Endothelial cell of umbilical vein (primary cell): ENCODE measurements around the gene MBLAC2. TPM values are rescaled to one million over a fixed set of nuclear protein-coding genes. Genes with fewer than 3 reads are reported as not detected.

Experiments used
- BruUV-seq: library from RNA; stranded (reverse); fragments of 400-500 nt; replicated peaks from 2 replicates; lab custom pipeline; 2021; lab: Mats Ljungman, UMichigan
- CTCF ChIA-PET: fragments of 300-600, 350-600 bp; sonication (Branson Sonifier 250); formaldehyde crosslinking; loops from one replicate; lab custom pipeline; 2021; ENCODE audit warnings: antibody characterized with exemption, inconsistent platforms; lab: Charles Lee
- POLR2A ChIA-PET: fragments of 300-600, 350-600 bp; sonication (Branson Sonifier 250); formaldehyde crosslinking; loops from one replicate; lab custom pipeline; 2021; ENCODE audit warnings: antibody characterized with exemption, inconsistent platforms; lab: Charles Lee
- DNase-seq: peaks from one replicate; pipeline ENCODE4 v3.0.0-alpha.2; 2011; ENCODE audit warnings: low read depth, low spot score
- FAIRE-seq: peaks from 2 replicates; lab custom pipeline; 2011; peaks lifted over from hg19 to GRCh38; lab: Jason Lieb, UNC
- H2AFZ ChIP-seq: 2 replicates; pipeline ENCODE4 v1.6.0; 2012; ENCODE audit warnings: low read depth, low read length, control low read depth, inconsistent platforms
- H3K27ac ChIP-seq: 2 replicates; pipeline ENCODE4 v1.5.1; 2011; ENCODE audit warnings: low read depth, mild to moderate bottlenecking, control low read depth, low read length, moderate library complexity; ENCODE audit not compliant: insufficient read depth
- H3K27me3 ChIP-seq, 2 experiments: 2 replicates each; pipeline versions ENCODE4 v1.6.0 to v1.6.1; 2011; ENCODE audit warnings: low read length in 2 of 2, mixed read lengths in 1 of 2; ENCODE audit not compliant: control insufficient read depth in 2 of 2, insufficient read depth in 2 of 2
- H3K36me3 ChIP-seq, 2 experiments: 2 replicates in 1 of 2; 3 replicates in 1 of 2; pipeline ENCODE4 v1.5.1; 2011; ENCODE audit warnings: low read length in 2 of 2, mild to moderate bottlenecking in 1 of 2, moderate library complexity in 1 of 2; ENCODE audit not compliant: control insufficient read depth in 2 of 2, insufficient read depth in 2 of 2; ENCODE audit errors: extremely low read depth in 1 of 2
- H3K4me1 ChIP-seq: 3 replicates; pipeline ENCODE4 v1.5.1; 2011; ENCODE audit warnings: mild to moderate bottlenecking, low read length; ENCODE audit not compliant: control insufficient read depth, insufficient read depth; ENCODE audit errors: extremely low read depth
- H3K4me2 ChIP-seq: 2 replicates; pipeline ENCODE4 v1.6.1; 2011; ENCODE audit warnings: low read length, control low read depth, mixed read lengths; ENCODE audit not compliant: insufficient read depth
- H3K4me3 ChIP-seq, 3 experiments: fragments of 200-600 bp in 1 of 3; sonication (generic), shearing (Covaris generic) in 1 of 3; replicated peaks in 1 of 3; 2 replicates each; pipeline ENCODE4 v1.5.1; 2011 to 2016; ENCODE audit warnings: control low read depth in 3 of 3, low read length in 3 of 3, mild to moderate bottlenecking in 2 of 3, inconsistent platforms in 1 of 3, low read depth in 1 of 3, moderate library complexity in 1 of 3; ENCODE audit not compliant: insufficient read depth in 1 of 3
- H3K79me2 ChIP-seq: 2 replicates; pipeline ENCODE4 v1.6.0; 2012; ENCODE audit warnings: low read length, inconsistent platforms; ENCODE audit not compliant: control insufficient read depth, insufficient read depth
- H3K9ac ChIP-seq: replicated peaks from 2 replicates; pipeline ENCODE3; 2011; ENCODE audit warnings: low read length, control low read depth; ENCODE audit not compliant: insufficient read depth; ENCODE audit errors: extremely low read depth
- H3K9me1 ChIP-seq: replicated peaks from 3 replicates; pipeline ENCODE4 v1.6.0; 2011; ENCODE audit warnings: mild to moderate bottlenecking, low read length; ENCODE audit not compliant: control insufficient read depth, insufficient read depth; ENCODE audit errors: extremely low read depth
- H3K9me3 ChIP-seq: replicated peaks from 2 replicates; pipeline ENCODE4 v1.5.1; 2012; ENCODE audit warnings: low read length, inconsistent platforms; ENCODE audit not compliant: control insufficient read depth, insufficient read depth
- H4K20me1 ChIP-seq: replicated peaks from 2 replicates; pipeline ENCODE3; 2011; ENCODE audit warnings: mild to moderate bottlenecking, low read length; ENCODE audit not compliant: control insufficient read depth, insufficient read depth; ENCODE audit errors: extremely low read depth
- CTCF ChIP-seq, 2 donors: IDR thresholded peaks; 1 replicate in 1 of 2; 2 replicates in 1 of 2; pipeline ENCODE4 v1.5.1; 2011; ENCODE audit warnings: low read length in 2 of 2, mild to moderate bottlenecking in 2 of 2, moderate library complexity in 2 of 2, control low read depth in 1 of 2, inconsistent platforms in 1 of 2, low read depth in 1 of 2; ENCODE audit not compliant: insufficient read depth in 1 of 2; ENCODE audit errors: extremely low read depth in 1 of 2
- EZH2 ChIP-seq: IDR thresholded peaks from 2 replicates; pipeline ENCODE4 v1.6.1; 2012; ENCODE audit warnings: borderline replicate concordance, low read depth, mild to moderate bottlenecking, moderate library complexity, low read length, inconsistent platforms; ENCODE audit not compliant: severe bottlenecking
- FOS ChIP-seq: IDR thresholded peaks from 2 replicates; pipeline ENCODE4 v1.6.1; 2011; ENCODE audit warnings: mild to moderate bottlenecking, low read length, moderate library complexity, borderline replicate concordance; ENCODE audit not compliant: insufficient read depth
- GATA2 ChIP-seq: IDR thresholded peaks from 2 replicates; pipeline ENCODE4 v1.7.0; 2011; ENCODE audit warnings: low read depth, mild to moderate bottlenecking, moderate library complexity, mixed read lengths, low read length; ENCODE audit not compliant: insufficient read length, insufficient read depth
- JUN ChIP-seq: IDR thresholded peaks from 2 replicates; pipeline ENCODE4 v1.6.1; 2011; ENCODE audit warnings: borderline replicate concordance, low read depth; ENCODE audit not compliant: insufficient read length, insufficient read depth
- MAX ChIP-seq: IDR thresholded peaks from 2 replicates; pipeline ENCODE4 v1.6.1; 2011; ENCODE audit not compliant: insufficient read depth, insufficient read length
- MYC ChIP-seq: IDR thresholded peaks from one replicate; pipeline ENCODE4 v1.6.1; 2011; ENCODE audit warnings: mild to moderate bottlenecking, low read depth, low read length
- POLR2A ChIP-seq: IDR thresholded peaks from 2 replicates; pipeline ENCODE4 v1.6.1; 2012; ENCODE audit warnings: low read depth, mild to moderate bottlenecking, control low read depth, low read length
- POLR2AphosphoS5 ChIP-seq: IDR thresholded peaks from 2 replicates; pipeline ENCODE4 v1.6.1; 2012; ENCODE audit warnings: low read depth, mild to moderate bottlenecking, control low read depth, low read length, moderate library complexity; ENCODE audit not compliant: insufficient read depth
- dilution Hi-C: fragments of 300-500 bp; cut with MboI; formaldehyde crosslinking; loops from one replicate; pipeline ENCODE4 v1.15.0; 2019; ENCODE audit warnings: low sequenced_read_pairs; ENCODE audit not compliant: extremely low pct_ligation_motif_present
- intact Hi-C: fragments of 100-400 bp; cut with micrococcal nuclease; formaldehyde crosslinking; loops from one replicate; pipeline ENCODE4 v1.10.0; 2022
- polyA plus RNA-seq, 4 experiments: library from polyadenylated mRNA; depleted of rRNA in 3 of 4; stranded (reverse) in 3 of 4; unstranded in 1 of 4; fragments of >200 nt; gene quantifications; 2 replicates each; pipeline versions ENCODE4 v1.2.1 to v1.2.3, GENCODE V29; 2011 to 2012; ENCODE audit warnings: missing spikeins in 1 of 4
- total RNA-seq: library from RNA; stranded (reverse); gene quantifications from 2 replicates; pipeline ENCODE4 v1.2.3, GENCODE V29; 2021

MBLAC2 gene
- total and polyA plus RNA-seq, 2 donors (not counting 3 experiments of a cell fraction or from before 2014, with no cell fraction given): 2.1 to 5.3 TPM

DNA sequence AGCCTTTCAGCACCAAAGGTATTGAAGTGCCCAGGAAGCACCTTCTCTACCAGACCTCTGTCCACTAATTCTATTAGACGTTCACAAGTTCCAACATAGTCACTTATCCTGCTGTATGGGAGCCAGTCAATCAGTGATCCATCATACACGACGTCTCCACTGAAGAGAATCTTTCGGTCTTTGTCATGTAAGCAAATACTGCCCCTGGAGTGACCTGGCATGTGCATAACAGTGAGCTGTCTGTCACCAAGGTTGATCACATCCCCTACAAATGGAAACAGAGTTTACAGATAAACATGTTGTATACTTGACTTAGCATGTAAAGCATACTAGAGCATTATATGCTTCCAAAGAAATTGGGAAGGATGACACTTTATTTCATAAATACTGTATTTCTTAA, 13.3 kb downstream of the MBLAC2 start:
- Histone ChIP-seq H3K9ac (no peak overlapping the region), H3K4me1 (no peaks in the 10 kb centered on the region), H2AFZ (no peak overlapping the region), H3K9me1 (no peaks in the 10 kb centered on the region), H3K9me3 (no peaks in the 10 kb centered on the region), H4K20me1 (no peaks in the 10 kb centered on the region), H3K27me3 (no peaks in the 10 kb centered on the region), H3K27ac (no peak overlapping the region), H3K4me2 (no peak overlapping the region), H3K4me3 (no peak overlapping the region), H3K79me2 (peaks cover 2% of the 10 kb centered on the region), H3K36me3 (no peaks in the 10 kb centered on the region)
- no peak for DNase-seq
- dilution Hi-C loops: no loop called here
- FAIRE-seq: no peak
- intact Hi-C loops: no loop called here
- BruUV-seq: no TSS peak
- no peak for TF ChIP-seq CTCF (IDR thresholded peaks at IDR 0.05; ENCODE audit: extremely low read depth in 1 of 2, insufficient read depth in 1 of 2, low read depth in 1 of 2, low read length in 2 of 2)
- TF ChIP-seq POLR2AphosphoS5: no peak
- POLR2A ChIA-PET: no interaction called here
- CTCF ChIA-PET: interaction anchor here (1.7 to 2.6 kb wide), 3 partner anchors 9 to 196 kb away, joined by 3 to 11 read pairs (median 5); partner anchors contain the start of genes MBLAC2 and POLR3G

- Histone ChIP-seq H3K27ac (no peak overlapping the region), H3K9ac (no peak overlapping the region), H3K36me3 (no peaks in the 10 kb centered on the region), H3K4me1 (no peaks in the 10 kb centered on the region), H3K9me1 (no peaks in the 10 kb centered on the region), H2AFZ (no peak overlapping the region), H3K9me3 (no peaks in the 10 kb centered on the region), H3K27me3 (no peaks in the 10 kb centered on the region), H3K79me2 (no peaks in the 10 kb centered on the region), H3K4me2 (no peak overlapping the region), H3K4me3 (no peak overlapping the region), H4K20me1 (no peaks in the 10 kb centered on the region)
- intact Hi-C loops: no loop called here
- BruUV-seq: no TSS peak
- dilution Hi-C loops: no loop called here
- no peak for DNase-seq
- no peak for TF ChIP-seq MYC
- no peak for TF ChIP-seq GATA2
- TF ChIP-seq POLR2A: no peak
- TF ChIP-seq MAX: no peak
- no peak for TF ChIP-seq EZH2
- TF ChIP-seq FOS: no peak
- TF ChIP-seq JUN: no peak
- TF ChIP-seq POLR2AphosphoS5: no peak
- TF ChIP-seq CTCF (IDR thresholded peaks at IDR 0.05; ENCODE audit: extremely low read depth in 1 of 2, insufficient read depth in 1 of 2, low read depth in 1 of 2, low read length in 2 of 2): no peak
- ChIA-PET CTCF (interaction anchor here (0.7 kb wide), 1 partner anchor 433 kb away, joined by 3 read pairs; no protein-coding TSS in a partner anchor), POLR2A (no interaction called here)
- FAIRE-seq: no peak
Observed at GRCh38 chr5:90446961-90447360, 27.6 kb downstream of the MBLAC2 start.
